Adipocyte (in vitro differentiated cells): ENCODE results near the gene GLIS1.
A peak's percentile ranks its signal among the peaks of the same experiment; 100 is the strongest.
"Not testable (repeated sequence)": the region's sequence is repeated elsewhere in the genome, so short reads cannot be mapped to it uniquely, and the experiment has no call there.

ENCODE experiments used
- DNase-seq: peaks from one replicate; pipeline ENCODE4 v3.0.0-alpha.2; 2015; ENCODE audit warnings: low read depth
- H3K27me3 ChIP-seq: replicated peaks from 2 replicates; pipeline ENCODE4 v1.7.0; 2013; ENCODE audit warnings: mild to moderate bottlenecking, low read length, moderate library complexity; ENCODE audit not compliant: control insufficient read depth, insufficient read depth
- H3K36me3 ChIP-seq: 2 replicates; pipeline ENCODE4 v1.7.0; 2013; ENCODE audit warnings: low read length, mild to moderate bottlenecking, moderate library complexity; ENCODE audit not compliant: control insufficient read depth, insufficient read depth, severe bottlenecking
- H3K4me1 ChIP-seq: 2 replicates; pipeline ENCODE4 v1.7.0; 2013; ENCODE audit warnings: mild to moderate bottlenecking, low read length, moderate library complexity; ENCODE audit not compliant: control insufficient read depth, insufficient read depth
- H3K4me3 ChIP-seq: 2 replicates; pipeline ENCODE4 v1.7.0; 2013; ENCODE audit warnings: mild to moderate bottlenecking, low read length, moderate library complexity
- H3K9ac ChIP-seq: 2 replicates; pipeline ENCODE4 v1.7.0; 2013; ENCODE audit warnings: mild to moderate bottlenecking, low read length, moderate library complexity
- H3K9me3 ChIP-seq: 2 replicates; pipeline ENCODE4 v1.7.0; 2013; ENCODE audit warnings: mild to moderate bottlenecking, low read length, moderate library complexity; ENCODE audit not compliant: control insufficient read depth

The GLIS1 gene

DNA sequence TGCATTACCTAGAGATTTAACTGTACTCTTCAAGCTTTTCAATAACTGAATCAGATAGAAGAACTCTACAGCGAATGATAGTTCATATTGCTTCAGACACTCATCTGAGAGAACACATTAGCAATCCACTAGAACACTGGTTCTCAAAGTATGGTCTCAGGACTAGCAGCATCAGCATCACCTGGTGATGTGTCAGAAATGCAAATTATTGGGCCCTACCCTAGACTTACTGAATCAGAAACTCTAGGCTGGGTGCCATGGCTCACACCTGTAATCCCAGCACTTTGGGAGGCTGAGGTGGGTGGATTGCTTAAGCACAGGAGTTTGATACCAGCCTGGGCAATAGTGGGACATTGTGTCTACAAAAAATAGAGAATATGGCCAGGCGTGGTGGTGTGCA lies 24.9 kb upstream of the GLIS1 start:
- no peaks in the 10 kb centered on the region for H3K36me3 ChIP-seq
- no peak for DNase-seq
- H3K27me3 ChIP-seq, result no peaks in the 10 kb centered on the region
- peaks cover 25% of the 10 kb centered on the region for H3K4me1 ChIP-seq
- no peaks in the 10 kb centered on the region for H3K9me3 ChIP-seq
- no peak overlapping the region for H3K4me3 ChIP-seq
- H3K9ac ChIP-seq, result no peak overlapping the region

DNA sequence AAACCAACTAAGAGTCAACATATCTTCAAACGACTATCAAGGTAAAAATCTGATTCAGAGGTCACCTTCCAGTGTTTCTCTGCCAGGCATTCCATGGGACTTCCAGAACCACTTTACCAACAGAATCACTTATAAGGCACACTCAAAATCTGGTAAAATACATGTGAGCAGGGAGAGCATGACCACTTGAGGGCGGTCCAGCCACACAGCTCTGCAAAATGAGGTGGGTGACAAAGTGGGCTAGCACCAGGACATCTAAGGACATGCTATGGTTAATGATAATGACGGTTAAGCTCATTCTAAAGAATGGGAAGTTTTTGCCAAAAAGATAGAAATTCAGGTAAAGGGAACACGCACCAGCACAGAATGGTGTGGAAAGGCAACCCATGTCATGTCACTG lies 24.5 kb upstream of the GLIS1 start:
- H3K9ac ChIP-seq, result no peak overlapping the region
- no peaks in the 10 kb centered on the region for H3K9me3 ChIP-seq
- no peak for DNase-seq
- H3K27me3 ChIP-seq, result no peaks in the 10 kb centered on the region
- H3K4me1 ChIP-seq, result peaks cover 25% of the 10 kb centered on the region
- H3K4me3 ChIP-seq, result no peak overlapping the region
- H3K36me3 ChIP-seq, result no peaks in the 10 kb centered on the region

DNA sequence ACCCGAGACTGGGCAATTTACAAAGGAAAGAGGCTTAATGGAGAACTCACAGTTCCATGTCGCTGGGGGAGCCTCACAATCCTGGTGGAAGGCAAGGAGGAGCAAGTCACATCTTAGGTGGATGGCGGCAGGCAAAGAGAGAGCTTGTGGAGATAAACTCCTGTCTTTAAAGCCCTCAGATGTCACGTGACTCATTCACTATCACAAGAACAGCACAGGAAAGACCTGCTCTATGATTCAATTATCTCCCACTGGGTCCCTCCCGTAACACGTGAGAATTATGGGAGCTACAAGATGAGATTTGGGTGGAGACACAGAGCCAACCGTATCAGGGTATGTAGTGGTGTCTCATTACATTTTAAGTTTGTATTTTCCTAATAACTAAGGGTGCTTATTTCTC lies 21.5 kb upstream of the GLIS1 start:
- H3K9ac ChIP-seq, H3K36me3 ChIP-seq, DNase-seq, H3K4me3 ChIP-seq, H3K9me3 ChIP-seq, H3K4me1 ChIP-seq, H3K27me3 ChIP-seq: not testable (repeated sequence)

DNA sequence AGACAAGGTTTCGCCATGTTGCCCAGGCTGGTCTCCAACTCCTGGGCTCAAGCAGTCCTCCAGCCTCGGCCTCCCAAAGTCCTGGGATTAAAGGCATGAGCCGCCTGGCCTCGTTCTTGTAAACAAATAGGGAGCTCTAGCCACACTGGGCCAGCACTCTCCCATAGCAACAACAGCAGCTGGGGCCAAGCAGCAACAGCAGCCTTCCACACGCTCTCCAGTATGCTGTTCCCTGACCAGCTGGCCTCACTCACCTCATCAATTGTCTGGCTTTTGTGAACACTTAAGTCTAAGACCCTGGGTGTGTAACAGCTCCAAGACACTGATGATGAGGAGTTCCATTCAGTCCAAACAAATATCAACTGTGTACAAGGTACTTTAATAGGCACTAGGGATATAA lies 16.9 kb upstream of the GLIS1 start:
- no peak overlapping the region for H3K9ac ChIP-seq
- no peaks in the 10 kb centered on the region for H3K4me1 ChIP-seq
- no peak overlapping the region for H3K4me3 ChIP-seq
- H3K9me3 ChIP-seq, result no peaks in the 10 kb centered on the region
- DNase-seq, result no peak
- no peaks in the 10 kb centered on the region for H3K36me3 ChIP-seq
- peaks cover 14% of the 10 kb centered on the region for H3K27me3 ChIP-seq

DNA sequence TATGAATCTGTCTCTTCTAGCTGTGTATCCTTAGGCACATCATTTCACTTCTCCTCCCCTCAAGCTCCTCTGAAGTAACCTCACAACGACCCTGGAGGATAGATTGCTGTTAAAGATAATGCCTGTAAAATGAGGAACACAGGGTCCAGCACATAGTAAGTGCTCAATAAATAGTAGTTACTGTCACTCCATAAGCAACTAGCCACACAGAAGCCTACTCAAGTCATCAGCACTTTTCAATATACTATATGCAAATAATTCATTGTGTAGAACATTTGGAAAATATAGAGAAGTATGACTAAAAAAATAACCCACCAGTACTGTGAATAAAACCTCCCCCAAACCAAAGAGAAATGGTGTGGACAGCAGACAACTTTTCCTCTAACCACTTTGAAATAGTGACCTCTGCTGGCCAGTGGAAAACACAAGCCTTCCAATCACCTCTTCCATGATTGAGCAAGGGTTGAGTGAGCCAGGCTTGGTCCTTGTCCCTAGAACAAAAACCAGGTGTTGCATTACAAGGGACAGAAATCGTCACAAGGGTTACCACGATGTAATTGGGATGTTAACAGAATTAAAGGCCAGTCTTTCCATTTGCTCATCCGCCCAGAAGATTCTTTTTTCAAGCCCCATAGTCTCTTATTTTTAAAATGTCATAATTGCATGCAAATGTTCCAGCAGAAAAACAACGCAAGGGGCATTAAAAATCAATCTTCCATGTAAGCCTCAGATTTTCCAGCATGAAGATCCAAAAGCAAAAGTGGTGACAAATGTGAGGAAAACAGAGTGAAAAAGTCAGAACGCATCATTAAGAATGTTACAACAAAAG lies 15.7 kb upstream of the GLIS1 start:
- no peak overlapping the region for H3K4me3 ChIP-seq
- H3K36me3 ChIP-seq, result no peaks in the 10 kb centered on the region
- no peaks in the 10 kb centered on the region for H3K9me3 ChIP-seq
- peak; percentile 93 for DNase-seq
- H3K4me1 ChIP-seq, result no peaks in the 10 kb centered on the region
- peaks cover 25% of the 10 kb centered on the region for H3K27me3 ChIP-seq
- H3K9ac ChIP-seq, result no peak overlapping the region

DNA sequence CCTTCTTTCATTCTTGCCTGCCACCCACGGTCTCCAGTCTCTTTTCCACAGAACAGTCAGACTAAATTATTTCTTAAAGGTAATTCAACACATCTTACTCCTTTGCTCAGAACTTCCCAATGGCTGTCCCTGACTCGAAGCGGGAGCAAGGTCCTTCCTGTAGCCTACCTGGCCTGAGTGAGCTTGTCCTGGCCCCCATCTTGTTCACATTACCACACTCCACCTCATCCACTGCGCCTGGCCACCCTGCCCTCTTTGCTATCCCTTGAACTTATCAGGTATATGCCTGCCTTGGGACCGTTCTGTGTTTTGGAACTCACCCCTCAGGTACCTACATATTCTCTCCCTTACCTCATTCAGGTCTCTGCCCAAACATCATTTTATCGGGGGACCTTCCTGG lies 13.3 kb upstream of the GLIS1 start:
- Histone ChIP-seq H3K9me3 (no peaks in the 10 kb centered on the region), H3K36me3 (no peaks in the 10 kb centered on the region), H3K27me3 (peaks cover 43% of the 10 kb centered on the region), H3K4me1 (no peaks in the 10 kb centered on the region), H3K4me3 (no peak overlapping the region), H3K9ac (no peak overlapping the region)
- DNase-seq, result no peak

DNA sequence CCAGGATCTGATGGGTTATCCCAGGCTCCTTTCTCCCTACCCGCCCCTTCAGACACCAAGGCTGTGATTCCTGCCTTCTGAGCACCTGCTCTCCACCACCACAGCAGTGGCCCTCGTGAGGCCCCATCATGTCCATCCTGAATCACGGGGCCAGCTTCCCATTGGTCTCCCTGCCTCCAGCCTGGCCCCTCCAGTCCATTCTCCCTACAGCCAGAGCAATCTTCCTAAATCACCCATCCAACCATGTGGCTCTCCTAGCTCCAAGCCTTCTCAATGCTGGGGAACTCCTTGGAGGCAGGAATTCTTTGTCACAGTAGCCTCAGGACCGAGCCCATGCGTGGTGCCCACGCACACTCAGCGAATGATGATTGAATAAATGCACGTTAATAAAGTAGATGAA lies 8.9 kb upstream of the GLIS1 start:
- H3K4me1 ChIP-seq, result no peaks in the 10 kb centered on the region
- no peak overlapping the region for H3K9ac ChIP-seq
- H3K4me3 ChIP-seq, result no peak overlapping the region
- peaks cover 8% of the 10 kb centered on the region for H3K9me3 ChIP-seq
- peaks cover 48% of the 10 kb centered on the region for H3K27me3 ChIP-seq
- no peak for DNase-seq
- no peaks in the 10 kb centered on the region for H3K36me3 ChIP-seq

DNA sequence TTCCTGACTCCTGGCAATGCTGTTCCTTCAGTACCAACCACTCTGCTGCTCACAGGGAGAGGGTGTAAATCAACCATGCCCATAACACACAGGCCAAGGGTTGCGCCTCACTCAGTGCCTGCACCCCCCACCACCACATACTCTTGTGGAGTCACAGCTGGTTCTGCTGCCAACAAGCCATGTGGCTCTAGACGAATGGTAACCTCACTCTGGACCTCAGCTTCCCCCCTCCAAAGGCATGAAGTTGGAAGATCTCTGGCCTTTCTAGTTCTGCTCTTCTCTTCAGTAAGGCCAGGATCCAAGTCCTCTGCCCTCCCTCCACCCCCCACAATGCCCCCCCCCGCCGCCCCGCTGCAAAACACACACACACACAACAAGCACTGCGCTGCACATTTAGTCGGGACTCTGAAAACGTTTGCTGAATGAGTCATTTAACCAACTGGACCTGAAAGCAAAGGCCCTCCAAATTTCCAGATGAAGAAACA lies 1.7 kb upstream of the GLIS1 start:
- H3K36me3 ChIP-seq, result no peaks in the 10 kb centered on the region
- H3K4me1 ChIP-seq, result peaks cover 11% of the 10 kb centered on the region
- no peak overlapping the region for H3K9ac ChIP-seq
- DNase-seq, result peak; percentile 76
- no peaks in the 10 kb centered on the region for H3K27me3 ChIP-seq
- no peak overlapping the region for H3K4me3 ChIP-seq
- peaks cover 9% of the 10 kb centered on the region for H3K9me3 ChIP-seq

DNA sequence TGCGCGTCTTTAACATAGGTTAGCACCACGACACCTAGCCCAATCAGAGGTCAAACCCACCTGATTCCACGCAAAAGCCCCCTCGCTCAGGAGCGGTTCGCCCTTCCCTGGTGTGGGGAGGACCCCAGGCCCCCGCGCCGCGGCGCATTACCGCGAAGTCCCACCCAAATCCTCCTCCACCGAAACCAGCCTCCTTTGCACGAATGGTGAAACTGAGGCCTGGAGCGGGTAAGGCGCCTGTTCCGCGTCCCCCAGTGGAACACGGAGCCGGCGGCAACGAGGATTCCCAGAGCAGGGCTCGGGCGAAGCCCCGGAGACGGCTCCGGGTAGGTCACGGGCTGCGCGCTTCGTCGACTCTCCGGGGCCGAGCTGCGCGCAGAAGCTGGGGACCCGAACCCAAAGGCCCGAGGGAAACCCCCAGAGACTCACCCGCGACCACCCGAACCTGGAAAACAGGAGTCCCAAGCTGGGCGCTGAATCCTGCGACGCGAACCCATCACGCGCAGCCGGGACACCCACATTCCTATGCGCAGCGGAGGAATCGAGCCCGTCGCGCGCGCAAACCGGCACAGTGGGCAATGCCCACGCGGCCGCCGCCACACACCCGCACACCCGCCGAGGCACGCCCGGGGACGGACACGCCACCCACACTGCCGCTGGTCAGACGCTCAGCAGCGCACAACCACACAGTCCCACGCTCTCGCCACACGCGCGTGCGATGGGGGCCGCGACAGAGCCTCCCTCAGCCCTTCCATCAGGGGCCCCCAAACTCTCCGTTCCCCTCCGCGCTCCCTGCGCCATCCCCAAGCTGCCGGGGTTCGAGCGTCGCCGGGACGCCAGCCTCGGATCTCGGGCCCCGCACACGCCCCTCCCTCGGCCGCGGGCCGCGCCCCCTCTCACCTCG lies 507 bp downstream of the GLIS1 start:
- no peaks in the 10 kb centered on the region for H3K36me3 ChIP-seq
- peak overlapping the region; percentile 85 for H3K4me3 ChIP-seq
- peak overlapping the region; percentile 79 for H3K9ac ChIP-seq
- peaks cover 32% of the 10 kb centered on the region for H3K4me1 ChIP-seq
- DNase-seq, result peak; percentile 67
- peaks cover 9% of the 10 kb centered on the region for H3K9me3 ChIP-seq
- H3K27me3 ChIP-seq, result no peaks in the 10 kb centered on the region

DNA sequence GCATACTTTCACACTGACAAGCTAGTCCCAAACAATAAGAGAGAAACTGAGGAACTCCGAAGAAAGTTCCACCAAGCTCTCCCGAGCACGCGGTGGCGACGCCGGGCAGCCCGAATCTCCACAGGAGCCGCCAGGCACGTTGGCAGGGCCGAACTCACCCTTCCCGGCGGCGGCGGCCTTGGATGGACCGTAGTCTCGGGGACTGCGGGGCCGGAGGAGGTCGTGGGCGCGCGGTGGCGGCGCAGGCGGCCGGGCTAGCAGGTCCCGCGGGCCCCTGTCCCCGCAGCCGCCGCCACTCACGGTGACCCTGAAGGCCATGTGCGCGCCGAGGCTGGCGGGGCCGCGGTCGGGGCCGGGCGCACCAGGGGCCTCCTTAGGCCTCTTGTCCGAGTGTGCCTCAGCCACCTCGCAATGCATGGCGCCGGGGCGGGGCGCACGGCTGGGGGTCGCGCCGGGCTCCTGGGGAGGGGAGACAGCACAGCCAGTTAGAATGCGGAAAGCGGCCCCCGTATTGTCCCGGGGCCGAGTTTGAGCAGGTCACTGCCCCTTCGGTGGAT lies 1.2 kb downstream of the GLIS1 start:
- H3K4me1 ChIP-seq, result peaks cover 39% of the 10 kb centered on the region
- H3K9me3 ChIP-seq, result peaks cover 2% of the 10 kb centered on the region
- peak overlapping the region; percentile 85 for H3K4me3 ChIP-seq
- H3K9ac ChIP-seq, result peak overlapping the region; percentile 79
- no peaks in the 10 kb centered on the region for H3K27me3 ChIP-seq
- no peaks in the 10 kb centered on the region for H3K36me3 ChIP-seq
- DNase-seq, result peak; percentile 28

DNA sequence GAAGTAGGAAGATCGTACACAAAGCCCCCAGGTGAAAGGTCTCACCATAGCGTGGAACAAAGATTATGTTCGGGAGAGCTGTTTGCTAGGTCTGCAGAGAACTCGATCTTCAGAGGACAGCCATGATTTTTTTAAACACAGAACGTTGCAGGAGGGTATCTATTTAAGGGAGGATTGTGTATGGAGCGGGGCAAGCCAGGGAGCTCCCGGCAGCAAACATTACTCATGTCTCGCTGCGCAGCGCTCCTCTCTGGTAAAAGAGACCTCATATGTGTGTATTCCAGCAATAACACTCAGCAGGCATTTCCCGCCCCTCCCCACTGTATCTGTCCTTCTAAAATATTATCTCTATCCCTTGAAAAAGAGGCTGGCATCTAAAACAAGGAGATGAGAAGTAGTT lies 2.7 kb downstream of the GLIS1 start:
- Histone ChIP-seq H3K4me1 (peaks cover 48% of the 10 kb centered on the region), H3K36me3 (no peaks in the 10 kb centered on the region), H3K4me3 (no peak overlapping the region), H3K9ac (no peak overlapping the region), H3K9me3 (no peaks in the 10 kb centered on the region), H3K27me3 (no peaks in the 10 kb centered on the region)
- no peak for DNase-seq
